ENCODE data around the gene TMCC2.

The TMCC2 gene

DNA sequence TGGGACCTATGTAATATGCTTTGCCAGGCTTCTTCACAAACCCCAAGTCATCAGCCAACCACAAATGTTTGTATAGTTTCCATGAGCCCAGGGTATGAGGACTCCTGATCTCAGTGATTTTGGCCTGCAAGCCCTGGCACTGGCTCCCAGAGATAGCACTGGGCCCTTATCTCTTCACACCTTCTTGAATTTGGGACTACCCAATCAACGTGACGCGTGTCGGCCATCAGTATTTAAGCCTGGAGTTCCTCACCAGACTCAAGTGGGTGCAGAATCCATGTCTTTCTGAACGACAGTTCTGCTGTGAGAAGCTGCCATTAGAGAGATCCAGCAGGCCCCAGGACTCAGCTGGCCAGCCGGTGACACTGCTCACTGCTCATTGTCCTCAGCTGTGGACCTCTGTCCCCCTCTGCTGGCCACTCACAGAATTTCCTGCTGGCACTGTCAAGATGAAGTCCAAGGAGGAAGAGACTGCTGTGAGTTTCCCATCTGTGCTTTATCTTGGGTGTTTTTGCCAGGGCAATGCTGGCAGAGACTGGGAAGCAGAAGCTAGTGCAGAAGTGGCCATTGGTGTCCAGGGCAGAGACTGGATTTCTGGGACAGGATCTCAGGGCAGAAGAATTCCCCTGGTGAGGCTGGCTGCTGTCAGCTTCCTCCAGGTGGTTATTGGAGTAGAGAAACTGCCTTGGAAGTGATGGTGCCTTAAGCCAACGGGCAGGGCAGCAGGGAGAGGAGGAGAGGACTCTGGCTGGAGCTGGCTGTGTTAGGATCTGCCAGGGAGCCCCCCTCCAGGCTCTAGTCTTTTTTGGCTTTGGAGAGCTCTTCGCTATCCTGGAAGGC is 28.4 kb downstream of the TMCC2 start:
- peaks cover 4% of the 10 kb centered on the region for H3K27me3 Mint-ChIP-seq

GRCh38 chr1:205256951-205257625 is 29.3 kb downstream of the TMCC2 start:
- DNase-seq (ENCODE audit: low spot score in 2 of 2) = no peak
- ATAC-seq (ENCODE audit: low read depth) = no peak
- H3K36me3 Mint-ChIP-seq = no peaks in the 10 kb centered on the region
- H3K4me1 Mint-ChIP-seq = peaks cover 5% of the 10 kb centered on the region
- H3K4me3 Mint-ChIP-seq = no peak overlapping the region
- no peaks in the 10 kb centered on the region for H3K9me3 Mint-ChIP-seq
- peaks cover 4% of the 10 kb centered on the region for H3K27me3 Mint-ChIP-seq
- no peak overlapping the region for H3K27ac Mint-ChIP-seq

More for the DNA sequence above, 28.4 kb downstream of the TMCC2 start:
- no peaks in the 10 kb centered on the region for H3K36me3 Mint-ChIP-seq
- H3K4me1 Mint-ChIP-seq = peaks cover 5% of the 10 kb centered on the region
- peak; percentile 97 for ATAC-seq (ENCODE audit: low read depth)
- H3K27ac Mint-ChIP-seq = no peak overlapping the region
- no peaks in the 10 kb centered on the region for H3K9me3 Mint-ChIP-seq
- no peak overlapping the region for H3K4me3 Mint-ChIP-seq
- peak; percentile 80 to 83 for DNase-seq (ENCODE audit: low spot score in 2 of 2)

GRCh38 chr1:205257735-205258134 is 30.0 kb downstream of the TMCC2 start:
- H3K36me3 Mint-ChIP-seq = no peaks in the 10 kb centered on the region
- H3K4me1 Mint-ChIP-seq = peaks cover 5% of the 10 kb centered on the region
- H3K27me3 Mint-ChIP-seq = peaks cover 4% of the 10 kb centered on the region
- H3K9me3 Mint-ChIP-seq = no peaks in the 10 kb centered on the region
- H3K27ac Mint-ChIP-seq = no peak overlapping the region
- no peak overlapping the region for H3K4me3 Mint-ChIP-seq
- no peak for DNase-seq (ENCODE audit: low spot score in 2 of 2)
- no peak for ATAC-seq (ENCODE audit: low read depth)

DNA sequence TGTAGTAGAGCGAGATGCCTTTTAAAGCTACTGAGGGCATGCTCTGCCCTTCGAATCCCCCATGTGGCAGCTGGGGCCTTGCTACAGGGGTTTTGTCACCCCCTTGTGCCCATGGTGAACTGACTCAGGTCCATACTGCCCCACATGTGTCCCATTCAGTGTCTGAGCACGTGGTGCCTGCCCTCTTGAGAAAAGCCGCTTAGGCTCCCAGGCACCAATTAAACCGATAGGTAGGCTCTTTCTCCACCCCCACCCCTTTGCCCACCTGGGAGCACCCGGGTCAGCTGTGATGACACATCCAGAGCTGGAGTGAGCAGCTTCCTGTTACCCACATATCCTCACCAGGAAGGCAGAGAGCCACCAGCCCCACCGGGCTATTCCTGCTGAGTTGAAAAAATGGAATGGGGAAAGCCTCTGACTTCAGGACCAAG is 30.5 kb downstream of the TMCC2 start:
- no peak for DNase-seq (ENCODE audit: low spot score in 2 of 2)
- no peak for ATAC-seq (ENCODE audit: low read depth)

GRCh38 chr1:205258719-205259118 is 31.0 kb downstream of the TMCC2 start:
- no peaks in the 10 kb centered on the region for H3K36me3 Mint-ChIP-seq
- no peak overlapping the region for H3K4me3 Mint-ChIP-seq
- peaks cover 6% of the 10 kb centered on the region for H3K27me3 Mint-ChIP-seq
- ATAC-seq (ENCODE audit: low read depth) (no peak), DNase-seq (ENCODE audit: low spot score in 2 of 2) (no peak)
- H3K9me3 Mint-ChIP-seq = no peaks in the 10 kb centered on the region
- H3K27ac Mint-ChIP-seq = no peak overlapping the region
- H3K4me1 Mint-ChIP-seq = peaks cover 5% of the 10 kb centered on the region

More for the DNA sequence above, 30.5 kb downstream of the TMCC2 start:
- H3K27me3 Mint-ChIP-seq = peaks cover 6% of the 10 kb centered on the region
- H3K27ac Mint-ChIP-seq = no peak overlapping the region
- peaks cover 5% of the 10 kb centered on the region for H3K4me1 Mint-ChIP-seq
- H3K36me3 Mint-ChIP-seq = no peaks in the 10 kb centered on the region
- H3K4me3 Mint-ChIP-seq = no peak overlapping the region
- no peaks in the 10 kb centered on the region for H3K9me3 Mint-ChIP-seq

GRCh38 chr1:205259324-205259832 is 31.6 kb downstream of the TMCC2 start:
- Mint-ChIP-seq H3K27ac (no peak overlapping the region), H3K4me1 (peaks cover 5% of the 10 kb centered on the region), H3K27me3 (peaks cover 6% of the 10 kb centered on the region), H3K36me3 (no peaks in the 10 kb centered on the region), H3K4me3 (no peak overlapping the region), H3K9me3 (no peaks in the 10 kb centered on the region)
- no peak for DNase-seq (ENCODE audit: low spot score in 2 of 2)
- no peak for ATAC-seq (ENCODE audit: low read depth)

- ATAC-seq (ENCODE audit: low read depth) (no peak), DNase-seq (ENCODE audit: low spot score in 2 of 2) (no peak)
- Mint-ChIP-seq H3K9me3 (no peaks in the 10 kb centered on the region), H3K27ac (no peak overlapping the region), H3K4me1 (peaks cover 5% of the 10 kb centered on the region), H3K27me3 (peaks cover 6% of the 10 kb centered on the region), H3K4me3 (no peak overlapping the region), H3K36me3 (no peaks in the 10 kb centered on the region)
Measured at GRCh38 chr1:205259998-205260397, 32.3 kb downstream of the TMCC2 start.

DNA sequence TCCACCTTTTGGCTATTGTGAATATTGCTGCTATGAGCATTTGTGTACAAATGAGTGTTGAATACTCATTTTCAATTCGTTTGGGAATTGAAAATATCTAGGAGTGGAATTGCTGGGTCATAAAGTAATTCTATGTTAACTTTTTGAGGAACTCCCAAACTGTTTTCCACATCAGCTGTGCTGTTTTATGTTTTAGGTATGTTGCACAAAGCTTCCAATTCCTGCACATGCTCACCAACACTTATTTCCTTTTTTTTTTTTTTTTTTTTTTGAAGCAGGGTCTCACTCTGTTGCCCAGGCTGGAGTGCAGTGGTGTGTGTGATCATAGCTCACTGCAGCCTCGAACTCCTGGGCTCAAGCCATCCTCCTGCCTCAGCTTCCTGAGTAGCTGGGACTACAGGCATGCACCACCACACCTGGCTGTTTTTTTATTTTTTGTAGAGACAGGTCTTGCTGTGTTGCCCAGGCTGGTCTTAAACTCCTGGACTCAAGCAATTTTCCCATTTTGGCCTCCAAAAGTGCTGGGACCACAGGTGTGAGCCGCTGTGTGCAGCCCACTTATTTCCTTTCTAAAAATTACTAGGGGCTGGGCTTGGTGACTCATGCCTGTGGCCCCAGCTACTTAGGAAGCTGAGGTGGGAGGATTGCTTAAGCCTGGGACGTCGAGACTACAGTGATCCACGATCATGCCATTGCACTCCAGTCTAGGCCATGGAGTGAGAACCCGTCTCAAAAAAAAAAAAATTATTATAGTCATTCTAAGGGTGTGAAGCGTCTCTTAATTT is 33.4 kb downstream of the TMCC2 start:
- H3K27ac Mint-ChIP-seq = no peak overlapping the region
- no peaks in the 10 kb centered on the region for H3K9me3 Mint-ChIP-seq
- peaks cover 3% of the 10 kb centered on the region for H3K4me1 Mint-ChIP-seq
- no peak overlapping the region for H3K4me3 Mint-ChIP-seq
- ATAC-seq (ENCODE audit: low read depth) = no peak
- H3K36me3 Mint-ChIP-seq = no peaks in the 10 kb centered on the region
- no peak for DNase-seq (ENCODE audit: low spot score in 2 of 2)
- H3K27me3 Mint-ChIP-seq = peaks cover 6% of the 10 kb centered on the region

DNA sequence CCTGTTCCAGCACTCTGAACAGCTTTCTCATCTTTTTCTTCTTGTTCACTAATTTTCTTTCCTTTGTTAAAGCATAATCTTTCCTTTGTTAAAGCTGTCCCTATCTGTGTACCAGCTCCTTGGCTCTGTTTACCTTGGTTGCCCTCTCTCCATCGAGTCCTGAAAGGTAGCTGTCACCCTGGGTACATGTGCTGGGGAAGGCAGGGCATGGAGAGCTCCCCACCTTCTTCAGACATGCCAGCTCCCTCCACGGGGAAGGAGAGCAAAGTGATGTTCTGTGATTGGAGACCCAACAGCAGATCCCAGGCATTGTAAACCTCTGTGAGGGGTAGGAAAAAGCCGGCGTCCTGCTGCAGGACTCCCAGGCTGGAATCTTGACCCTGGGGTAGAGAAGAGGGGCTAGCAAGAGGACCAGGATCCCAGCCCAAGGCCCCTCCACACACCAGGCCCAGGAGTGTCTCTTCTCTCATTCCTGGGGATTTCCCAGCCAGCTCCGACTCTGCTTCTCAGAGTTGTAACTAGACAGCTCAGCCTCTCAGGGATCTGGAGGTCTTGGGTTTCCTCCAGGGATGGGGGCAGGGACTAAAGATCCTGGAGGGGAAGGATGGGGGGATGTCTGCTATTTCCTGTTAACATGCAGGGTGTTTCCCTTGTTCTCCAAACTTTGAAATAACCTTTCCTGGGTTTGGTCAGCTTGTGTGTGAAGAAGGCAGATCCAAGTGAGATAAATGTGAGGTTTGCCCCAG is 34.4 kb downstream of the TMCC2 start:
- no peaks in the 10 kb centered on the region for H3K9me3 Mint-ChIP-seq
- DNase-seq (ENCODE audit: low spot score in 2 of 2) = no peak
- H3K4me3 Mint-ChIP-seq = no peak overlapping the region
- ATAC-seq (ENCODE audit: low read depth) = no peak
- no peaks in the 10 kb centered on the region for H3K4me1 Mint-ChIP-seq
- H3K27me3 Mint-ChIP-seq = peaks cover 4% of the 10 kb centered on the region
- H3K36me3 Mint-ChIP-seq = no peaks in the 10 kb centered on the region
- H3K27ac Mint-ChIP-seq = no peak overlapping the region

DNA sequence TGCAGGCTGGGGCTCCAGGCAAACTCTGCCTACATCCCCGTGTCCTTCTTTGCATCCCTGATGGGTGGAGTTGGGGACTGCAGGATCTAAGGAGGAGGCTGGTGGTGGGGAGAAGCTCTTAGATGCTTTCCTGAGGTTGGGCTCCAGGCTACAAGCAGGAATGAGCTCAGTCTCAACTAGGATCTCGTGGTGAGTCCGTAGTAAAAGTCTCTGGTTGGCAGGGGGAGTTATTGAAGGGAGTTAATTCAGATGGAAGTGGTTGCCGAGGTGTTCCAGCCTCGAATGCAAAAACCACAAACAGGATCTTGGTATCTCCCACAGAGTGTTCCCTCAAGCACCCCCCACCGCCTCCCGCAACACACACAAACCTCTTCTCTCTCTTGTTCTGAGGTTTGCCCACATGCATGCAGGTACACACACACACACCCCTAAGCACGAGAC is 35.0 kb downstream of the TMCC2 start:
- Mint-ChIP-seq H3K4me3 (no peak overlapping the region), H3K4me1 (peaks cover 5% of the 10 kb centered on the region), H3K9me3 (no peaks in the 10 kb centered on the region), H3K27me3 (peaks cover 3% of the 10 kb centered on the region), H3K27ac (no peak overlapping the region), H3K36me3 (no peaks in the 10 kb centered on the region)
- DNase-seq (ENCODE audit: low spot score in 2 of 2) (no peak), ATAC-seq (ENCODE audit: low read depth) (no peak)

DNA sequence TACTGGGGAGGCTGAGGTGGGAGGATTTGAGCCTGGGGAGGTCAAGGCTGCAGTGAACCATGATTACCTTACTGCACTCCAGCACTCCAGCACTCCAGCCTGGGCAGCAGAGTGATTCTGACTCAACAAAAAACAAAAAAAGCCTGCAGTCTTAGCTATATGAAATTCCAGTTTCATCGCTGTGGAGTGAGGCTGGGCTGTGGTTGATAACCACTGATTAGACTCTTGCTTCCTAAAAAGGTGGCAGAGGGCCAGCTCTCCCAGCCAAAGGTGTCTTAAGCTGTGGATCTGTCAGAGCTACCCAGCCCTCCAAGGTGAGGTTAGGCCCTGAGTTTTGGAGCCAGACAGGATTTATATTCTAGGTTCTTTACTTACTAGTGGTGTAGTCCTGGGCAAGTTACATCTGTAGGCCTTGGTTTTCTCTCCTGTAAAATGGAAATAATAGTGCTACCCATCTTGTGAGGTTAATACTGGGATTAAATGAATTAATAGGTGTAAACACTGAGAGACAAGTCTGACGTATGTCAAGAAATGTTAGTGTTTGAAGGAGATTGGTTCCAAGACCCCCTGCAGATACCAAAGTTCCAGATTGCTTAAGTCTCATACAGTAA is 35.9 kb downstream of the TMCC2 start:
- H3K27me3 Mint-ChIP-seq = peaks cover 2% of the 10 kb centered on the region
- DNase-seq (ENCODE audit: low spot score in 2 of 2) (no peak), ATAC-seq (ENCODE audit: low read depth) (no peak)
- no peaks in the 10 kb centered on the region for H3K36me3 Mint-ChIP-seq
- peaks cover 5% of the 10 kb centered on the region for H3K4me1 Mint-ChIP-seq
- no peaks in the 10 kb centered on the region for H3K9me3 Mint-ChIP-seq
- no peak overlapping the region for H3K27ac Mint-ChIP-seq
- H3K4me3 Mint-ChIP-seq = no peak overlapping the region

GRCh38 chr1:205266611-205267305 is 39.0 kb downstream of the TMCC2 start:
- no peaks in the 10 kb centered on the region for H3K36me3 Mint-ChIP-seq
- H3K27me3 Mint-ChIP-seq = peaks cover 2% of the 10 kb centered on the region
- no peak for ATAC-seq (ENCODE audit: low read depth)
- no peak overlapping the region for H3K27ac Mint-ChIP-seq
- no peaks in the 10 kb centered on the region for H3K9me3 Mint-ChIP-seq
- peaks cover 5% of the 10 kb centered on the region for H3K4me1 Mint-ChIP-seq
- no peak overlapping the region for H3K4me3 Mint-ChIP-seq
- no peak for DNase-seq (ENCODE audit: low spot score in 2 of 2)
